Hippocampal formation (tissue), 2 donors: ENCODE data around the gene POLA2.
"Not testable (repeated sequence)": the region's sequence is repeated elsewhere in the genome, so short reads cannot be mapped to it uniquely, and the experiment has no call there.

ENCODE experiments used
- DNase-seq, 2 donors: peaks; one replicate each; lab custom pipeline; 2025; lab: John Stamatoyannopoulos, UW

POLA2 gene

DNA sequence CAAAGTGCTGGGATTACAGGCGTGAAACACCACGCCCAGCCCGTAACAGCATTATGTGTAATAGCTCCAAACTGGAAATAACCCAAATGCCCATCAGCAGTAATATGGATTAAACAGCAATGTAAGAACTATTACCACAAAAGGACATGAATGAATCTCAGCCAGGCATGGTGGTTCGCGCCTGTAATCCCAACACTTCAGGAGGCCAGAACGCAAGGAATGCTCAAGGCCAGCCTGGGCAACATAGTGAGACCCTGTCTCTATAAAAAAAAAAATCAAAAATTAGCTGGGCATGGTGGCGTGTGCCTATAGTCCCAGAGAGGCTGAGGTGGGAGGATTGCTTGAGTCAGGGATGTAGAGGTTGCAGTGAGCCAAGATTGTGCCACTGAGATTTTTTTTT is 68.8 kb downstream of the POLA2 start:
- no peak for DNase-seq

- DNase-seq, result not testable (repeated sequence)
Observed at GRCh38 chr11:65332591-65332990, 70.8 kb downstream of the POLA2 start.

DNA sequence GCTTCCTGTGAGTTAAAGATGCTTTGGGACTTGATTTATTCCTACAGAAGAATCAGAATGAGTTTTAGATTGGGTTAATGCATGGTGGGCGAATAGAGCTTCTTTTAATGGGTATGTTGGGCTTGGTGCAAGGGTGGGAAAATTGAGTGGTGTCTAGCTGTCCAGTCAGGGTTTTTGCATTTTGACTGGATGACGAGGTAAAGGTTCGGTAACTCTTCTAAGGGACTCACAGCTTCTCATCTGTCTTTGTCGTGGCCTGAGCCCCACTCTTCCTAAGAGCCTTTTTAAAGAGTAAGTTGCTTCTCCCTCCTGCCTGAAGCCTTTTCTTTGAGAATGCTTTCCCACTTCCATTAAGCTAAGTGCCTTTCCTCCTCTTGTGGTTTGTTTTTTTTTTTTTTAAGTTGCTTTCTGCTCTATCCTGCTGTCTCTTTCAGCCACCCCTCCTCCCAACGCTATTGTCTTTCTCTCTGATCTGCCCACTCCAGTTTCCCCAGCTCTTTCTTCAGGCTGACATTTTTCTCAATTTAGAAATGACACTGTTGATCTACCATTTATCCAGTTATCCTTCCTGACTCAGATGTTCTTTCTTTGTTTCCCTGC is 73.0 kb downstream of the POLA2 start:
- DNase-seq, result no peak

GRCh38 chr11:65338676-65339075 is 76.9 kb downstream of the POLA2 start:
- DNase-seq, result no peak

DNA sequence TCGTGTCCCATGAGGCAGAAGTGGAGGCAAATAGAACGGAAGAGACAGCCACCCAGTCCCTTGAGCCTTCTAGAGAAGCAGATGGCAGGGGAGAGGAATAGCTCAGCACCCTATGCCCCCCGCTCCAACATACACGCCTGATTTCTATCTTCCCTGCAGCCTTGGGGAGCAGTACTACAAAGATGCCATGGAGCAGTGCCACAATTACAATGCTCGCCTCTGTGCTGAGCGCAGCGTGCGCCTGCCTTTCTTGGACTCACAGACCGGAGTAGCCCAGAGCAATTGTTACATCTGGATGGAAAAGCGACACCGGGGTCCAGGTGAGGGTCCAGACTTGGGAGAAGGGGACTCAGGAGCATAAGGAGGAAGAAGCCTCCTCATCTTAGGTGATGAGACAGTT is 78.5 kb downstream of the POLA2 start:
- DNase-seq, result no peak

GRCh38 chr11:65341856-65342255 is 80.1 kb downstream of the POLA2 start:
- no peak for DNase-seq
